GM23338 (cell line): ENCODE measurements around the gene MYO1F. TPM values are rescaled to one million over a fixed set of nuclear protein-coding genes. Genes with fewer than 3 reads are reported as not detected.

Experiments
- ATAC-seq: fragments of 200-7000 bp; cut with Tn5 transposase; 3 replicates; pipeline ENCODE4 v1.9.1; 2020
- DNase-seq: peaks from one replicate; pipeline ENCODE4 v3.0.0-alpha.2; 2015; ENCODE audit warnings: low spot score
- H2AFZ ChIP-seq: fragments of 200-600 bp; sonication (generic); 2 replicates; pipeline ENCODE4 v1.8.0; 2016; ENCODE audit warnings: antibody characterized with exemption, mild to moderate bottlenecking, moderate library complexity
- H3F3A ChIP-seq: fragments of 200-600 bp; sonication (generic); replicated peaks from 2 replicates; pipeline ENCODE4 v1.8.0; 2017; ENCODE audit warnings: antibody characterized with exemption, mixed run types, low read depth
- H3K27ac ChIP-seq: fragments of 200-600 bp; sonication (generic); 2 replicates; pipeline ENCODE4 v1.6.1; 2016; ENCODE audit warnings: low read depth
- H3K27me3 ChIP-seq: fragments of 200-600 bp; sonication (generic); 2 replicates; pipeline ENCODE4 v1.8.0; 2016; ENCODE audit warnings: mild to moderate bottlenecking, mixed run types, moderate library complexity; ENCODE audit not compliant: insufficient read depth
- H3K36me3 ChIP-seq: fragments of 200-600 bp; sonication (generic); 2 replicates; pipeline ENCODE4 v1.8.0; 2016; ENCODE audit warnings: mild to moderate bottlenecking; ENCODE audit not compliant: insufficient read depth
- H3K4me1 ChIP-seq: fragments of 200-600 bp; sonication (generic); 2 replicates; pipeline ENCODE4 v1.8.0; 2016; ENCODE audit warnings: mild to moderate bottlenecking, moderate library complexity; ENCODE audit not compliant: insufficient read depth
- H3K4me2 ChIP-seq: fragments of 200-600 bp; sonication (generic); 2 replicates; pipeline ENCODE4 v1.7.1; 2017; ENCODE audit warnings: mixed run types
- H3K4me3 ChIP-seq: fragments of 200-600 bp; sonication (generic); 2 replicates; pipeline ENCODE4 v1.6.1; 2016; ENCODE audit warnings: mixed run types
- H3K79me2 ChIP-seq: fragments of 200-600 bp; sonication (generic); replicated peaks from 2 replicates; pipeline ENCODE4 v1.8.0; 2017; ENCODE audit warnings: mild to moderate bottlenecking; ENCODE audit not compliant: insufficient read depth
- H3K9me2 ChIP-seq: fragments of 200-600 bp; sonication (generic); 2 replicates; pipeline ENCODE4 v1.8.0; 2017; ENCODE audit not compliant: insufficient read depth
- H4K20me1 ChIP-seq: fragments of 200-600 bp; sonication (generic); replicated peaks from 2 replicates; pipeline ENCODE4 v1.8.0; 2017; ENCODE audit warnings: mild to moderate bottlenecking; ENCODE audit not compliant: insufficient read depth
- H3K27ac Mint-ChIP-seq: 2 replicates; pipeline ENCODE4 v1.8.0; 2020; ENCODE audit warnings: inconsistent platforms, mild to moderate bottlenecking, moderate library complexity, mixed read lengths
- H3K27me3 Mint-ChIP-seq: 3 replicates; pipeline ENCODE4 v1.8.0; 2022; ENCODE audit warnings: low read depth, mild to moderate bottlenecking, moderate library complexity, mixed read lengths, inconsistent platforms; ENCODE audit not compliant: insufficient read depth, poor library complexity
- H3K36me3 Mint-ChIP-seq: 3 replicates; pipeline ENCODE4 v1.8.0; 2021; ENCODE audit warnings: low read depth, mild to moderate bottlenecking, inconsistent platforms, moderate library complexity, mixed read lengths
- H3K4me1 Mint-ChIP-seq: 3 replicates; pipeline ENCODE4 v1.8.0; 2020; ENCODE audit warnings: mild to moderate bottlenecking, inconsistent platforms, mixed read lengths
- H3K4me3 Mint-ChIP-seq: 3 replicates; pipeline ENCODE4 v1.8.0; 2021; ENCODE audit warnings: moderate library complexity, mild to moderate bottlenecking, inconsistent platforms, mixed read lengths
- H3K9me3 Mint-ChIP-seq: 3 replicates; pipeline ENCODE4 v1.8.0; 2020; ENCODE audit warnings: moderate library complexity, mild to moderate bottlenecking, inconsistent platforms, mixed read lengths
- CREB1 ChIP-seq: fragments of 250-450 bp; sonication (Bioruptor Pico); IDR thresholded peaks from 2 replicates; pipeline ENCODE4 v1.5.0; 2020; ENCODE audit warnings: low read depth, mild to moderate bottlenecking, moderate library complexity
- CTCF ChIP-seq, 2 experiments: fragments of 200-600 bp in 1 of 2; sonication (generic) in 1 of 2; conservative IDR thresholded peaks; 2 replicates each; pipeline versions ENCODE4 v1.5.1 to v1.6.1; 2016 to 2017; ENCODE audit warnings: antibody characterized with exemption in 2 of 2, low read depth in 2 of 2, mild to moderate bottlenecking in 2 of 2, moderate library complexity in 1 of 2
- EZH2 ChIP-seq: fragments of 200-600 bp; sonication (generic); IDR thresholded peaks from one replicate; pipeline ENCODE4 v1.8.0; 2017; ENCODE audit warnings: antibody characterized with exemption, mild to moderate bottlenecking, low read depth; ENCODE audit not compliant: unreplicated experiment
- EZH2phosphoT487 ChIP-seq: fragments of 200-600 bp; sonication (generic); IDR thresholded peaks from one replicate; pipeline ENCODE4 v1.8.1; 2018; ENCODE audit warnings: antibody characterized with exemption; ENCODE audit not compliant: unreplicated experiment
- JUNB ChIP-seq: IDR thresholded peaks from one replicate; pipeline ENCODE4 v1.6.1; 2016; ENCODE audit warnings: antibody characterized with exemption; ENCODE audit not compliant: unreplicated experiment
- NANOG ChIP-seq: IDR thresholded peaks from 2 replicates; pipeline ENCODE4 v1.6.1; 2016; ENCODE audit warnings: antibody characterized with exemption, borderline replicate concordance
- REST ChIP-seq: IDR thresholded peaks from one replicate; pipeline ENCODE4 v1.6.1; 2018; ENCODE audit warnings: antibody characterized with exemption; ENCODE audit not compliant: unreplicated experiment
- ZNF331 ChIP-seq: fragments of 250-450 bp; sonication (Bioruptor Pico); IDR thresholded peaks from 2 replicates; pipeline ENCODE4 v1.5.0; 2020; ENCODE audit warnings: low read depth, mild to moderate bottlenecking, moderate library complexity
- polyA plus RNA-seq: library from polyadenylated mRNA; unstranded; fragments of >200 nt; fragmentation: Nextera tagmentation; extraction: Ambion mirVana; gene quantifications from 2 replicates; pipeline ENCODE4 v1.2.1, GENCODE V29; 2016
- total RNA-seq: library from RNA; depleted of rRNA; stranded (reverse); fragments of >200 nt; shearing (Covaris generic); gene quantifications from 2 replicates; pipeline ENCODE4 v1.2.3, GENCODE V29; 2014

MYO1F gene
- total and polyA plus RNA-seq, 2 experiments from 2014 or later: 3.9 to 5.7 TPM

- TF ChIP-seq JUNB (no peak), NANOG (no peak), EZH2 (no peak), ZNF331 (CRISPR knock-in tag) (no peak), EZH2phosphoT487 (no peak), CREB1 (no peak), CTCF (conservative IDR thresholded peaks at IDR 0.05; ENCODE audit: low read depth in 2 of 2) (no peak), REST (no peak)
Measured at GRCh38 chr19:8530061-8530679, 47.1 kb downstream of the MYO1F start.

More at GRCh38 chr19:8530061-8530679, 47.1 kb downstream of the MYO1F start:
- Histone ChIP-seq H3K36me3 (no peaks in the 10 kb centered on the region), H3K4me1 (peaks cover 6% of the 10 kb centered on the region), H3F3A (0 out of 2 replicates have a peak, but pooled peaks cover 3% of the 10 kb centered on the region), H3K4me2 (0 out of 2 replicates have a peak overlapping the region, but pooled peaks have one; percentile 10), H3K27ac (no peak overlapping the region), H3K4me3 (no peak overlapping the region), H3K79me2 (no peaks in the 10 kb centered on the region; the same call in 1 of the 2 replicates), H4K20me1 (peaks cover 3% of the 10 kb centered on the region; the same call in 1 of the 2 replicates), H3K27me3 (0 out of 2 replicates have a peak, but pooled peaks cover 2% of the 10 kb centered on the region), H3K9me2 (no peaks in the 10 kb centered on the region), H2AFZ (no peak overlapping the region)
- Mint-ChIP-seq H3K4me3 (no peak overlapping the region; the same call in 2 of the 3 replicates), H3K36me3 (no peaks in the 10 kb centered on the region), H3K27me3 (peaks cover 15% of the 10 kb centered on the region), H3K4me1 (peaks cover 17% of the 10 kb centered on the region), H3K27ac (no peak overlapping the region), H3K9me3 (no peaks in the 10 kb centered on the region; the same call in 2 of the 3 replicates)
- DNase-seq: peak; percentile 38
- no peak for ATAC-seq
